Stimulated activated CD8-positive, alpha-beta memory T cell treated with anti-CD3 and anti-CD28 coated beads, Interleukin-2, amount 100 ng/mL, for 48 hours (primary cell): ENCODE measurements around the gene NAE1.

Source experiments
- DNase-seq, 2 donors: peaks; one replicate each; pipeline ENCODE4 v3.0.0-alpha.2; 2020; ENCODE audit warnings: low read depth in 2 of 2

The NAE1 gene

GRCh38 chr16:66850115-66850815 is 19.5 kb upstream of the NAE1 start:
- no peak for DNase-seq

GRCh38 chr16:66849549-66849948 is 18.8 kb upstream of the NAE1 start:
- DNase-seq = no peak

- no peak for DNase-seq
These were observed 18.2 kb upstream of the NAE1 start for GRCh38 chr16:66849021-66849420.

DNA sequence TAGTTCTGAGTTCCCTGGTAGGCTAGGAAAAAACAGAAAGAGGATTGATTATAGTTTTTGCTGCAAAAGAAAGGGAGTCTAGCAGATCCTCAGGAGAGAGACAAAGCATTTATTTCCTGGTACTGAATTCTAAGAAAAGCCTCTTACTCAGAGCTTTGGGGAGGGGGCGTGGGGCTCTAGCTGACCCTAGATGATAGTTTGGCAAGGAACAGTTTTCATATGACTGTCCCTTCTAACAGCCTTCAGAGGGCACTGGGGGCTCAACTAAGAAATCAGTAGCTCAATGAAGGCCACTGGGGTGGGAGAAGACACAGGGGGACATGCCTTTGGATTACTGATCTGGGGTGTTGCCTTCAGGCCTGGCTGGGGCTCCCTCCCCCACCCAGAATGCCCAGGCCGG is 17.4 kb upstream of the NAE1 start:
- DNase-seq = no peak

- no peak for DNase-seq
These were observed 16.8 kb upstream of the NAE1 start for GRCh38 chr16:66847533-66848067.

DNA sequence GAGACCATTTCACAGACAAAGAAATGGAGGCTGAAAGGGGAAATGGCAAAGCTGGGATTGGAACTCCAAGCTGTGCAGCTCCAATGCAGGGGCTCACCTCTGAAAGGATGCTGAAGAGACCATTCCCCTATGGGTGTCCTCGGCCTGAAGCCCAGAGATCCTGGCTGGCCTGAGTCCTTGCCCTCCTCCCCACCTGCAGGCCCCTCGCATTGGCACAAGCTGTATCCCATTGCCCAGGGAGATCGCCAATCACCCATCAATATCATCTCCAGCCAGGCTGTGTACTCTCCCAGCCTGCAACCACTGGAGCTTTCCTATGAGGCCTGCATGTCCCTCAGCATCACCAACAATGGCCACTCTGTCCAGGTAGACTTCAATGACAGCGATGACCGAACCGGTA is 16.1 kb upstream of the NAE1 start:
- DNase-seq = no peak

DNA sequence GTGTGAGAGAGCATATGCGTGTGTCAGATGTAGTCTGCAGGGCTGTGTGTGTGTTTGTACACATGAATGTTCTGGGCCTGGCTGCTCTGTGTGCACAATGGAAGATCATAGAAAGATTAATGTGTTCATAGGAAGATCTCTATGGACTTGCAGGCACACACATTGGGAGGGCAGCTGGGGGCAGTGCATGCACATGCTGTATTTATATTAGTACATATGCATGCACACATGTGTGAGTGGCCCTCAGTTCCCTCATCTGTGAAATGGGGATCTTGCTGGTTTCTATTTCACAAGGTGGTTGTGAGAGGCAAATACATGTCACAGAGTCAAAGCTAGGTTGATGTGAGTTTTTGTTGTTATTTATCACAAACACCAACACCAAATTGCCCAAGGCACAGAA is 15.5 kb upstream of the NAE1 start:
- DNase-seq = no peak

DNA sequence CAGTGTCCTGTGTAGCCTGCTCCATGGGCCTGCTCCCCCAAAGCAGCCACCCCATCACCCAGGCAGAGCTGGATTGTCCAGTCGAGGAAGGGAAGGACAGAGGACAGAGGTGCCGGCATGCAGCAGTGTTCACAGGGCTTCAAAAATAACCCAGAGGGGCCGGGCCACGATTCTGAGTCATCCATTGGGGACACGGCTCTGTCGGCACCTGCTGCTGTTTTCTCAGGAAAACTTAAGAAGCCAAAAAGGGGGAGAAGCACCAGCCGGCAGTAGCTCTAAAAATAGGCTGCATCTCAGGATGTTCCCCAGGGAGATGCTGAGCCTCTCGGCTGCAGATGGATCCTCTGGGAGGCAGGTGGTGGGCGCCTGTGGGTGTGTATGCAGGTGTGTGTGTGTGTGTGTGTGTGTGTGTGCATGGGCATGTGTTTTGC is 15.0 kb upstream of the NAE1 start:
- DNase-seq = no peak

DNA sequence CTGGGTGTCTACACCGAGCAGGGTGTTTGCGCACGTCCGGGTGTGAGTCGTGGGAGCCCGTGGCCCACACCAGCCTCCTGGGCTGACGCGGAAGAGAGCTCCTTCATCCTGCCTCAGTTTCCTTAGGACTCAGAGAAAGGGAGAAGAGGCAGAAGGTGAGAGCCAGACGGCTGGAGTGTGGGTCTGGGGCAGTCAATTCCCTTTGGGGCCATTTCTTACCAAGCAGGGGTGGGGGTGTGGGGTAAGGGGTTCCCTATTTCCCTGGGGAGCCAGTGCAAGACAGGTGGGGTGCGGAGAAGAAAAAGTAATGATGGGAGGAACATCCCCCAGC is 14.3 kb upstream of the NAE1 start:
- no peak for DNase-seq

DNA sequence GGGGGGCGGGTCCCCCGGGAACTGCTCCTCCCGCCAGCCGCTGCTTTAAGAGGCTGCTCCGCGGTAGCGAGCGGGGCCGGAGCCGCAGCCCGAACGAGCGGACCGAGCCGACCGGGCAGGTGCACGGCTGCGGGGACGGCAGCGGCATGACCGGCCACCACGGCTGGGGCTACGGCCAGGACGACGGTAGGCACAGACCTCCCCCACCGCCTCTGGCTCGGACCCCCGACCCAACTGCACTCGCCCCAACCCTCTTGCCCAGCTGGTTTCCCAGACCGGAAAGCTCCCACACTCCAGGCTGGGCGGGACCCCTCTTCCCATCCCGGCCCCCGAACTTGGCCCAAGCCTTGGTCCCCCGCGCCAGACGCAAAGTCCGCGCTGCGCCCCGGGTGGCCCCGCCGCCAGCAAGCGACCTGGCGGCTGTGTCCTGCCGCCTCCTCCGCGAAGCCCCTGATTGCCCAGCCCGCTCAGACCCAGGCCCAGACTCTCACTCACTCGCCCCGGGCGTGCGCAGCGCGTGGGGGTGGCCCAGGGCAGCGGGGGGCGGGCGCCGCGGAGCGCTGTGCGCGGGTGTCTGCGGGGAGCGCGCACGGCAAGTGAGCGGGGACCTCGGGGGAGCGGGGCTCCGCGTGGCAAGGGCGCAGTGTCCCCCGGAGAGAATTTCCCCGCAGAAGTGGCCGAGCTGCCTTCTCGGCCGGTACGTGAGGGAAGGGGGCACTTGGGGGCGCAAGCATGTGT is 13.7 kb upstream of the NAE1 start, which contains the start of gene CA7:
Gene CA7, plus strand, starts transcription at position 73 of the 738 bp plus-strand sequence. Its CDS starts 74 bp downstream, at position 147.
- no peak for DNase-seq

DNA sequence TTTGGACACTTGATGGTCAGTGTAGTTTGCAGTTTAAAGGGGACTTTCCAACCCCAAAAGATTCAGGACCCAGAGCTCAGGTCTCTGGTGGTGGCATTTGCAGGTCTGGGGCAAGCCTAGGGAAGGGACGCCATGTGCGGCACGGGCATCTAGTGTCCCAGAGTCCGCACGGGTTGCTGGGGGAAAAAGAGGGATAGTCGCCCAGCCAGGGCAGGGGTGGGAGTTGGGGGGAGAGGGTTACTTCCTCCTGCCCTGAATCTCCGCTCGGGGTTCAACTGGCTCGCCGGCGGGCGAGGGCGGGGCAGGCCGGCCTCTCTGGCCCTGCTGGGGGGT is 13.2 kb upstream of the NAE1 start:
- DNase-seq = no peak

DNA sequence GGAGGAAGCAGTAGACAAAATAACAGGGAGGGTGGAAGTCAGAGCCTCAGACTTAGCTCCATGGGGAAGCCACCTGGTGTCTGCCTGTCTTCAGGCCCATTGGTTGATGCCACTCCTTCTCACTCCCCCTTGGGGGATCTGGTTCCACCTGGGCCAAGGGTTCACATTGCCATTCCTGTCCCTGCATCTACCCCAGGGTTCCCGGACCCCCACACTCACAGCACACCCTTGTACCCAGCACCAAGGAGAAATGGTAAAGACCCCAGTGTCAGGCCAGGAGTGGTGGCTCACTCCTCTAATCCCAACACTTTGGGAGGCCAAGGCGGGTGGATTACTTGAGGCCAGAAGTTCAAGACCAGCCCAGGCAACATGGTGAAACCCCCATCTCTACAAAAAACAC is 12.4 kb upstream of the NAE1 start:
- DNase-seq = no peak

DNA sequence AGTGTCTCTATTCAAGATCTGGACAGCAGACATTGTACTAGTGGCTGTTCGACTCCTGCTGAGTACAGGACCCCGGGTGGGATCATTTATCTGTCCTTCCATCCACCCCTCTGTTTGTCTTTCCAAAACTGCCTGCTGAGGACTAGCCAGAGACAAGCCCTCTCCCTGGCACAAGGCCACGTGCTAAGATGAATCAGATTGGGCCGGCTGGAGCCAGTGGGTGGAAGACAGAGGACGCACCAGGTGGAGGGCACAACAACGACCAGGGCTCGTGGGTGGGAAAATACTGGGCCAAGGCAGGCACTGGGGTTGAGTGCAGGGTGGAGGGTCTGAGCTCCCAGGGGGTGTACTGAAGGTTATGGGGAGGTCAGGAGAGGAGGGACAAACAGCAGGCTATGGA is 12.0 kb upstream of the NAE1 start:
- DNase-seq = no peak

GRCh38 chr16:66841366-66841765 is 10.6 kb upstream of the NAE1 start:
- no peak for DNase-seq

GRCh38 chr16:66840883-66841282 is 10.1 kb upstream of the NAE1 start:
- DNase-seq = no peak

DNA sequence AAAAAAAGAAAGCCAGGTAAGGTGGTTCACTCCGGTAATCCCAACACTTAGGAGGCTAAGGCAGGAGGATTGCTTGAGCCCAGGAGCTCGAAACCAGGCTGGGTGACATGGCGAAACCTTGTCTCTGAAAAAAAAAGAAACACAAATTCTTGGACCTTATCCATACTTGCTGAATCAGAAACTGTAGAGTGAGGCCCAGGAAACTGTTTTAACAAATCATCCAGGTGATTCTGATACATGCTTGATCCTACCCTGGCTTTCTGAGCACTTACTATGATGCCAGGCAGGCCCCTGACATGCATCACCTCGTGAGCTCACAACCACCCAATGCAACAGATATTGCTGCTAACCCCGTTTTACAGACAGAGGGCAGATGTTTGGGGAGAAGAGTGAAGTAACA is 4.0 kb upstream of the NAE1 start:
- DNase-seq = no peak

GRCh38 chr16:66832661-66833305 is 2.0 kb upstream of the NAE1 start:
- no peak for DNase-seq

- no peak for DNase-seq
These were observed 1.4 kb upstream of the NAE1 start for GRCh38 chr16:66832190-66832589.

- no peak for DNase-seq
These were observed 6.8 kb downstream of the NAE1 start for GRCh38 chr16:66824006-66824405.

DNA sequence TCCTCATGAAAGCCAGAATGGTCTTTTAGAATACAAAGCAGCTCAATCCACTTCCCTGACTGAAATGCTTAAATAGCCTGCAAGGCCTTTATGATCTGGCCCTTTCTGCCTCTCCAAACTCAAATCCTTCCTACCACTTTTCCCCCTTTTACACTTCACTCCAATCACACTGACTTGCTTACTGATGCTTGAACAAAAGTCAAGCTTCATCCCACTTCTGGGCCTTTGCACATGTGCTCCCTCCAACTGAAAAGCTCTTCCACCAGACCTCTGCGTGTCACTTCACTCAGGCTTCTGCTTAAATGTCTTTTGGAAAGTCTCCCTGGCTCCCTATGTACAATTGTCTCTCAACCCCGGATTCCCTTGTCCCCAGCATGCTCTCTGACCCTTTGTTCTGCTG is 16.0 kb downstream of the NAE1 start:
- no peak for DNase-seq

GRCh38 chr16:66811043-66811442 is 19.7 kb downstream of the NAE1 start:
- no peak for DNase-seq

DNA sequence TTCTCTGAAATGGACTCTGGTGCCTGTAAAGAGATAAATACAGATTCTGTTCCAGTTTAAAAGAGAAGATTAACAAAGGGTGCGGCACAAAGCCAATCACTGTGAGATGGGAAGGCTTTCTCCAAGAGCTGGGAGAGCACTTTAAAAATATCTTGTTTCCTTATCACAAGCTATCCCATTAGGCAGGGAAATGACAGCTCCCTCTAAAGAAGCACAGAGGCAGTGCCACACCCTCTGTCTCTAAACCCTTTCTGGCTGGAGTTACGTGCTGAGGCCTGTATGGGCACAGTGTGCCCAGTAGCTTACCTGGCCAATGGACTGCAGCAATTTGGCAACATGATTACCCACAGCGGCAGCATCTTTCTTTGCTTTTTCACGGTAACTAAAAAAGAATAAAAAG is 20.4 kb downstream of the NAE1 start:
- DNase-seq = no peak

DNA sequence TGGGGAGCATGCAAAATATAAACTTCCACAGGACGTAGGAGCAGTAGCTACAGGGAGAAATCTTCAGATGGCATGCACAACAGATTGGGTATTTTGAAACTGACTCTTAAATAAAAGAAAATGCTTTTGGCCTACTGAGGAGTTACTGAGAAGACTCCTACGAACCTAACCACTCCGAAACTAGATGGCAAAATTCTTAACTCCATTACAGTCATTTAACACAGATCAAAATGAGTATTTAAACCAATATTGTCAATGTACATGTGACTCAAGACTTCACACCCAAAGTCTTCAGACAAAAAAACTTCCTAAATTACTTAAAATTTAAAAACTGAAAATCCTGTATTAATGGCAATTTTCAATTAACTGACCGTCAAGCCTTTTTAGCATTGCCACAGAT is 21.0 kb downstream of the NAE1 start:
- no peak for DNase-seq
